OCI-LY1 (cell line): ENCODE measurements around the gene MAP4.

Source experiments
- EZH2 ChIP-seq: fragments of 200-600 bp; sonication (generic), shearing (Covaris generic); IDR thresholded peaks from 2 replicates; pipeline ENCODE4 v1.8.0; 2017; ENCODE audit warnings: borderline replicate concordance, mixed run types, mild to moderate bottlenecking, antibody characterized with exemption, low read length, moderate library complexity, mixed read lengths
- TF ChIP-seq, protein P1 (sequence below): fragments of 200-600 bp; sonication (generic), shearing (Covaris generic); IDR thresholded peaks from 2 replicates; pipeline ENCODE4 v1.5.1; 2017; ENCODE audit warnings: mild to moderate bottlenecking, antibody characterized with exemption, low read length, moderate library complexity, mixed read lengths

DNA sequence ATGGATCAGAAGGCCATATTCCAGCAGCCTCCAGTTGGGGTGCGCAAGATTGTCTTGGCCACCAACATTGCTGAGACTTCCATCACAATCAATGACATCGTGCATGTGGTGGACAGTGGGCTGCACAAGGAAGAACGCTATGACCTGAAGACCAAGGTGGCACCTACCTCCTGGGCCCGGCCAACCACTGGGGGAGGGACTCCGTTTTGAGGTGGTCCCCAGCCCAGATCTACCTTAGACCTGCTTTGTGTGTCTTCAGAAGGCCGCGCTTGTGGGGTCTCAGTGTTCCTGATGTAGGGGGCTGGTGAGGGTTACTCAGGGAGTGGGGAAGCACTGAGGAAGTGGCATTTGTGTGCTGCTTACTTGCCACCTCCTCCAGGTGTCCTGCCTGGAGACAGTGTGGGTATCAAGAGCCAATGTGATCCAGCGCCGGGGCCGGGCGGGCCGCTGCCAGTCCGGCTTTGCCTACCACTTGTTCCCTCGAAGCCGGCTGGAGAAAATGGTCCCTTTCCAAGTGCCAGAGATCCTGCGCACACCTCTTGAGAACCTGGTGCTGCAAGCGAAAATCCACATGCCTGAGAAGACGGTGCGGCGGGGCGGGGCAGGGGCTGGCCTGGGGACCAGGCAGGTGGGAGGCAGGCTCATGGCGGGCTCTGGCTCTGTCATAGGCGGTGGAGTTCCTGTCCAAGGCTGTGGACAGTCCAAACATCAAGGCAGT is 168.3 kb downstream of the MAP4 start:
- TF ChIP-seq, protein P1, sequence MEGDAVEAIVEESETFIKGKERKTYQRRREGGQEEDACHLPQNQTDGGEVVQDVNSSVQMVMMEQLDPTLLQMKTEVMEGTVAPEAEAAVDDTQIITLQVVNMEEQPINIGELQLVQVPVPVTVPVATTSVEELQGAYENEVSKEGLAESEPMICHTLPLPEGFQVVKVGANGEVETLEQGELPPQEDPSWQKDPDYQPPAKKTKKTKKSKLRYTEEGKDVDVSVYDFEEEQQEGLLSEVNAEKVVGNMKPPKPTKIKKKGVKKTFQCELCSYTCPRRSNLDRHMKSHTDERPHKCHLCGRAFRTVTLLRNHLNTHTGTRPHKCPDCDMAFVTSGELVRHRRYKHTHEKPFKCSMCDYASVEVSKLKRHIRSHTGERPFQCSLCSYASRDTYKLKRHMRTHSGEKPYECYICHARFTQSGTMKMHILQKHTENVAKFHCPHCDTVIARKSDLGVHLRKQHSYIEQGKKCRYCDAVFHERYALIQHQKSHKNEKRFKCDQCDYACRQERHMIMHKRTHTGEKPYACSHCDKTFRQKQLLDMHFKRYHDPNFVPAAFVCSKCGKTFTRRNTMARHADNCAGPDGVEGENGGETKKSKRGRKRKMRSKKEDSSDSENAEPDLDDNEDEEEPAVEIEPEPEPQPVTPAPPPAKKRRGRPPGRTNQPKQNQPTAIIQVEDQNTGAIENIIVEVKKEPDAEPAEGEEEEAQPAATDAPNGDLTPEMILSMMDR = no peak
- no peak for TF ChIP-seq EZH2
